ENCODE measurements around the gene TBCEL. TPM values are rescaled to one million over a fixed set of nuclear protein-coding genes. Genes with fewer than 3 reads are reported as not detected.

TBCEL gene
- polyA plus RNA-seq, 1 donor (not counting 4 experiments of a cell fraction or from before 2014, with no cell fraction given): 15.1 TPM

GRCh38 chr11:121029153-121029552 is 5.3 kb downstream of the TBCEL start:
- H4K20me1 ChIP-seq (ENCODE audit: control insufficient read depth, extremely low read depth, insufficient read depth, low read length): no peaks in the 10 kb centered on the region
- H2AFZ ChIP-seq (ENCODE audit: control insufficient read depth, low read length): no peak overlapping the region
- no peak for FAIRE-seq

GRCh38 chr11:121029813-121030445 is 6.0 kb downstream of the TBCEL start:
- Histone ChIP-seq H3K79me2 (ENCODE audit: control insufficient read depth, insufficient read depth, low read length) (peaks cover 22% of the 10 kb centered on the region), H3K36me3 (ENCODE audit: control insufficient read depth in 2 of 2, extremely low read depth in 1 of 2, insufficient read depth in 2 of 2, low read length in 2 of 2) (no peaks in the 10 kb centered on the region), H3K4me3 (ENCODE audit: control insufficient read depth in 2 of 3, extremely low read depth in 1 of 3, insufficient read depth in 2 of 3, low read depth in 1 of 3, low read length in 3 of 3) (no peak overlapping the region), H3K27ac (ENCODE audit: control insufficient read depth, insufficient read depth, low read length) (no peak overlapping the region), H3K9me1 (ENCODE audit: control insufficient read depth, extremely low read depth, insufficient read depth, low read length) (no peaks in the 10 kb centered on the region), H3K4me2 (ENCODE audit: control insufficient read depth, extremely low read depth, insufficient read depth, low read depth, low read length) (no peak overlapping the region), H4K20me1 (ENCODE audit: control insufficient read depth, extremely low read depth, insufficient read depth, low read length) (no peaks in the 10 kb centered on the region), H3K9me3 (ENCODE audit: control insufficient read depth, low read depth, low read length) (no peaks in the 10 kb centered on the region), H2AFZ (ENCODE audit: control insufficient read depth, low read length) (no peak overlapping the region), H3K4me1 (ENCODE audit: control insufficient read depth, extremely low read depth, insufficient read depth, low read length) (peaks cover 5% of the 10 kb centered on the region), H3K9ac (ENCODE audit: control insufficient read depth, extremely low read depth, insufficient read depth, low read length) (no peak overlapping the region), H3K27me3 (ENCODE audit: control insufficient read depth, extremely low read depth, insufficient read depth, low read length) (no peaks in the 10 kb centered on the region)
- dilution Hi-C loops (cut with MboI; ENCODE audit: extremely low pct_ligation_motif_present, low sequenced_read_pairs): no loop called here
- DNase-seq (ENCODE audit: low read depth, low spot score): no peak
- no peak for FAIRE-seq
- no peak for TF ChIP-seq CTCF (optimal IDR thresholded peaks at IDR 0.05 in 1 of 3, IDR thresholded peaks at IDR 0.05 in 1 of 3, conservative IDR thresholded peaks at IDR 0.05 in 1 of 3; ENCODE audit: extremely low read depth in 1 of 3, insufficient read depth in 2 of 3, low read length in 3 of 3)
- TF ChIP-seq EZH2 (IDR thresholded peaks at IDR 0.05; ENCODE audit: low read length): no peak

More at GRCh38 chr11:121029153-121029552, 5.3 kb downstream of the TBCEL start:
- TF ChIP-seq CTCF (optimal IDR thresholded peaks at IDR 0.05 in 1 of 3, IDR thresholded peaks at IDR 0.05 in 1 of 3, conservative IDR thresholded peaks at IDR 0.05 in 1 of 3; ENCODE audit: extremely low read depth in 1 of 3, insufficient read depth in 2 of 3, low read length in 3 of 3) (no peak), EZH2 (IDR thresholded peaks at IDR 0.05; ENCODE audit: low read length) (no peak)
- H3K9me3 ChIP-seq (ENCODE audit: control insufficient read depth, low read depth, low read length): no peaks in the 10 kb centered on the region
- H3K79me2 ChIP-seq (ENCODE audit: control insufficient read depth, insufficient read depth, low read length): peaks cover 30% of the 10 kb centered on the region
- no peak overlapping the region for H3K4me2 ChIP-seq (ENCODE audit: control insufficient read depth, extremely low read depth, insufficient read depth, low read depth, low read length)
- H3K36me3 ChIP-seq (ENCODE audit: control insufficient read depth in 2 of 2, extremely low read depth in 1 of 2, insufficient read depth in 2 of 2, low read length in 2 of 2): no peaks in the 10 kb centered on the region
- H3K4me3 ChIP-seq (ENCODE audit: control insufficient read depth in 2 of 3, extremely low read depth in 1 of 3, insufficient read depth in 2 of 3, low read depth in 1 of 3, low read length in 3 of 3): no peak overlapping the region
- peaks cover 9% of the 10 kb centered on the region for H3K4me1 ChIP-seq (ENCODE audit: control insufficient read depth, extremely low read depth, insufficient read depth, low read length)
- H3K9ac ChIP-seq (ENCODE audit: control insufficient read depth, extremely low read depth, insufficient read depth, low read length): no peak overlapping the region
- dilution Hi-C loops (cut with MboI; ENCODE audit: extremely low pct_ligation_motif_present, low sequenced_read_pairs): no loop called here
- no peaks in the 10 kb centered on the region for H3K27me3 ChIP-seq (ENCODE audit: control insufficient read depth, extremely low read depth, insufficient read depth, low read length)
- DNase-seq (ENCODE audit: low read depth, low spot score): no peak
- H3K27ac ChIP-seq (ENCODE audit: control insufficient read depth, insufficient read depth, low read length): no peak overlapping the region
- no peaks in the 10 kb centered on the region for H3K9me1 ChIP-seq (ENCODE audit: control insufficient read depth, extremely low read depth, insufficient read depth, low read length)

All from keratinocyte (primary cell).